Colon (tissue), 2 donors: Measurements from ENCODE around the gene TMEM92.
"Not testable (repeated sequence)": the region's sequence is repeated elsewhere in the genome, so short reads cannot be mapped to it uniquely, and the experiment has no call there.

Experiments
- FAIRE-seq: peaks from 2 replicates; lab custom pipeline; 2012; peaks lifted over from hg19 to GRCh38; lab: Jason Lieb, UNC
- donor health status: control.
- donor health status: control.

Gene TMEM92

GRCh38 chr17:50276588-50277356 is 2.5 kb downstream of the TMEM92 start:
- no peak for FAIRE-seq

- FAIRE-seq = no peak
These were observed 3.1 kb downstream of the TMEM92 start for GRCh38 chr17:50277357-50277754.

GRCh38 chr17:50278526-50279180 is 4.4 kb downstream of the TMEM92 start:
- FAIRE-seq = no peak

GRCh38 chr17:50279181-50279526 is 4.9 kb downstream of the TMEM92 start:
- FAIRE-seq = no peak

GRCh38 chr17:50279639-50280038 is 5.4 kb downstream of the TMEM92 start:
- no peak for FAIRE-seq

- no peak for FAIRE-seq
These were observed 5.8 kb downstream of the TMEM92 start for GRCh38 chr17:50280068-50280467.

GRCh38 chr17:50280801-50281441 is 6.7 kb downstream of the TMEM92 start:
- no peak for FAIRE-seq

GRCh38 chr17:50281739-50282401 is 7.6 kb downstream of the TMEM92 start:
- FAIRE-seq = no peak

GRCh38 chr17:50283246-50283645 is 9.0 kb downstream of the TMEM92 start:
- FAIRE-seq = no peak

GRCh38 chr17:50283714-50284113 is 9.4 kb downstream of the TMEM92 start:
- FAIRE-seq = no peak

GRCh38 chr17:50285941-50286340 is 11.7 kb downstream of the TMEM92 start:
- no peak for FAIRE-seq

- FAIRE-seq = not testable (repeated sequence)
These were observed 13.0 kb downstream of the TMEM92 start for GRCh38 chr17:50287302-50287701.

GRCh38 chr17:50288306-50288705 is 14.0 kb downstream of the TMEM92 start:
- no peak for FAIRE-seq

- no peak for FAIRE-seq
These were observed 15.0 kb downstream of the TMEM92 start for GRCh38 chr17:50289278-50289677.

- no peak for FAIRE-seq
These were observed 15.9 kb downstream of the TMEM92 start for GRCh38 chr17:50289991-50290702.

GRCh38 chr17:50290933-50291332 is 16.7 kb downstream of the TMEM92 start:
- FAIRE-seq = no peak

- FAIRE-seq = no peak
These were observed 18.2 kb downstream of the TMEM92 start for GRCh38 chr17:50292465-50292864.

GRCh38 chr17:50295021-50295420 is 20.8 kb downstream of the TMEM92 start:
- no peak for FAIRE-seq

GRCh38 chr17:50297407-50297865 is 23.2 kb downstream of the TMEM92 start:
- FAIRE-seq = no peak

GRCh38 chr17:50298018-50298417 is 23.8 kb downstream of the TMEM92 start:
- no peak for FAIRE-seq

- FAIRE-seq = no peak
These were observed 25.5 kb downstream of the TMEM92 start for GRCh38 chr17:50299776-50300175.

GRCh38 chr17:50300824-50301223 is 26.6 kb downstream of the TMEM92 start:
- FAIRE-seq = not testable (repeated sequence)
